Nucleus accumbens (tissue), 56 donors: ENCODE results near the gene KCNJ2.

Experiments used
- DNase-seq, 56 donors: peaks; one replicate each; lab custom pipeline; 2025; lab: John Stamatoyannopoulos, UW

KCNJ2 gene

DNA sequence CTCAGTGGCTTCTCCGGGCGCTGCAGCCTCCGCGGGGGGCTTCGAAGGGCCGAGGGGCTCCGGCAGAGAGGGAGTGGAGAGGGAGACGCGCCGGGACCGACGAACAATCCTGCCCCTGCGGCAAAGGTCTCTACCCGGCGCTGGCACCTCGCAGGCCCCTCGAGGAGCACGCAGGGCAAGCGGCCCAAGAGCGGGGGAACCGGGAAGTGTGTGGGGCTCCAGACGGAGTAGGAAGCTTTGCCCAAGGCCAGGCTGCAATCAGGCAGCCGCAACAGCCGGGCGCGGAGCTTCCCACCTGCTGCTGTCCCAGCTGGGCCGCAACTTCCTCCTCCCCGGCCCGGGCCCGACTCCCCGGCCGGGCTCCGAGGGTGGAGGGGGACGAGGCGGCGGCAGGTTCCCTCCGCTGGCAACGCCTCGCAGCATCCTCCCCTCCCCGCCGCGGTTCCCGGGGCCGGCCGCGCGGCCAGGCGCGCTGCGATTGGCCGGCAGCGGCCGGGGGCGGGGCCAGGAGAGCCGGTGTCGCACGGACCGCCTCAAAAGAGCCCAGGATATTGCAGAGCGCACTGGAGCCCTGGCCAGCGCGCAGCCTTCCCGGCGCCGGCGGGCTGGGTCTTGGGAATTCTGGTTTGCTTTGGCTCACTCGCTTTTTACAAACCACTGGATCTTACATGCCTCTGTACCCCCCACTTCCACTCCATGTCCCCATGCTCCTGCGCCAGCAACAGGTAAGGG is at the start of gene KCNJ2:
TSS of gene KCNJ2 (plus strand) at position 556 of the 732 bp plus-strand sequence. CDS start 5,508 bp downstream, outside the sequence.
- peak in 54 of 56 donors; percentile 50 to 94 (median 86) for DNase-seq

GRCh38 chr17:70119545-70119944 is 49.8 kb upstream of the KCNJ2 start:
- no peak for DNase-seq

DNA sequence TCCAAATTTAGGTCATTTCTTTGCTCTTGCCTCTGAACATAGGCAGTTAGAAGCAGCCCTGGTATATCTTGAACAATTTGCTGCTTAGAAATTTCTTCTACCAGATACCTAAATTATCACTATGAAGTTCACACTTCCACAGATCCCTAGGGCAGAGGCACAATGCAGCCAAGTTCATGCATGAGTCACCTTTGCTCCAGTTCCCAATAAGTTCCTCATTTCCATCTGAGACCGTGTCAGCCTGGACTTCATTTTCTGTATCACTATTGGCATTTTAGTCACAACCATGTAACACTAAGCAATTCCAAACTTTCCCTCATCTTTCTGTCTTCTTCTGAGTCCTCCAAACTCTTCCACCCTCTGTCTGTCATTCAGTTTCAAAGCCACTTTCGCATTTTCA is 49.3 kb upstream of the KCNJ2 start:
- no peak for DNase-seq

- DNase-seq: no peak
These were observed 48.9 kb upstream of the KCNJ2 start for GRCh38 chr17:70120425-70120824.

GRCh38 chr17:70121126-70121525 is 48.2 kb upstream of the KCNJ2 start:
- DNase-seq: no peak

GRCh38 chr17:70123193-70123592 is 46.1 kb upstream of the KCNJ2 start:
- DNase-seq: no peak

DNA sequence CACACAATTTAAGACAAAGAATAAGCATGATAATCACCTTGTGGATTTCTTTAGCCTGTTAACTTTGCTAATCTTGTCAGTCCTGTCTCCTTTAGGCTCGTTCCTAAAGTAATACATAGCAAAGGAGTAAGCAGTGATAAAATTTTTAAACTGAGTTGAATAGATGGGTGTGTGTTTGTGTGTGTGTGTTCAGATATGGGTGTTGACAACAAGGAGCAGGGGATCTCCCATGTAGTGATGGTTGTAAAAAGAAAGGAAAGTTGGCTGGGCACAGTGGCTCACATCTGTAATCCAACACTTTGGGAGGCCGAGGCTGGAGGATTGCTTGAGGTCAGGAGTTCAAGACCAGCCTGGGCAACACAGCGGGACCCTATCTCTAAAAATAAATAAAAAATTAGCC is 44.6 kb upstream of the KCNJ2 start:
- no peak for DNase-seq

GRCh38 chr17:70127221-70127873 is 42.0 kb upstream of the KCNJ2 start:
- no peak for DNase-seq

GRCh38 chr17:70128727-70129238 is 40.5 kb upstream of the KCNJ2 start:
- DNase-seq: no peak

DNA sequence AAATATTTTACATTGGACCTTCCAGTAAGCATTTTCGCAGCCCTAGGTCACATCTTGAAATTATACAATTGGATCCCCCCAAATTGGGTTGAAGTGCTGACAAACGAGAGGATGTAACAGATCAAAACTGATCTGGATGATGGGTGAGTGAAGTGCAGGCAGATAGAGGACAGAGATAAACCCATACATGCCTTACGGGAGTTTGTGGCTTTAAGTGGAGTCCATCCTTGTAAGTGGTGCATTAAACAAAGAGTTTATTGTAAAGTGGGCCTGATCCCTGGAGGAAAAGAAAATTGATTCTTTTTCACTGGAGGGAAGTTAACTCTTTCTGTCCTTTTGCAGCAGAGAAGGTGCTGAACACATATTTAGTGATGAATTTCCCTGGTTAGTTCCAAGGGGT is 39.0 kb upstream of the KCNJ2 start:
- no peak for DNase-seq

GRCh38 chr17:70132505-70132904 is 36.8 kb upstream of the KCNJ2 start:
- DNase-seq: no peak

GRCh38 chr17:70134042-70134441 is 35.3 kb upstream of the KCNJ2 start:
- no peak for DNase-seq

DNA sequence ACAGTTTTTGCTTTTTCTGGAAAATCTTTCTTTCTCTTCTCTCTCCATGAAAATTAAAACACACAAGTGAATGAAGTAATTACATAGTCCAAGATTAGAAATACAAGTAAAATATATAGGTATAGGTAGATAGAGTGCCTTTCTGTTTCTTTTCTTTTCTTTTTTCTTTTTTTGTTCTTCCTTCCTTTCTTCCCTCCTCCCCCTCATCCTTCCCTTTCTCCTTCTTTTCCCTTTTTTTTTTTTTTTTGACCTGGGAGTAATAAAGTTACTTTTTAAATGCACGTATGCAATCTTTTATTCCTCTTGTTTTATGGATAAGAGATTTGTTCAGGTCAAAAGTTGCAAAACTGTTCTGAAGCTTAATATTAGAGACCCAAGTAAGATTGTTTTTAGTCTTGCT is 34.6 kb upstream of the KCNJ2 start:
- DNase-seq: no peak

DNA sequence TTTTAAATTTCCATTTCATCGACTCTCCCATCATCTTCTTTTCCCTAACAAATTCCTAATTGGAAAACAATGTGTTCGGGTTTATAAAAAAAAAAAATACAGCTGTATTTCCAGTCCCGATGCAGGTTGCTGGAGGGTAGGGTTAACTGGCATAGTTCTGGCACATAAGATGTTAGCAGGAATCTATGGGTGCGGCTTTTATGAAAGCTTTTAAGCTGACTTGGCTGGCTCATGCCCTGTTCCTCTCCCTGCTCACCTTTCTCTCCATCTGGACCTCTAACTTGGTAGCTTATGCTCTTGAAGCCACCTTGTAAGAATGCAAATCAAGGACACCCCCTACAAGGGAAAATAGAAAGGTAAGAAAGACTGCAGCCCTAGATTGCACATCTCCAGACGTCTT is 33.2 kb upstream of the KCNJ2 start:
- DNase-seq: no peak

DNA sequence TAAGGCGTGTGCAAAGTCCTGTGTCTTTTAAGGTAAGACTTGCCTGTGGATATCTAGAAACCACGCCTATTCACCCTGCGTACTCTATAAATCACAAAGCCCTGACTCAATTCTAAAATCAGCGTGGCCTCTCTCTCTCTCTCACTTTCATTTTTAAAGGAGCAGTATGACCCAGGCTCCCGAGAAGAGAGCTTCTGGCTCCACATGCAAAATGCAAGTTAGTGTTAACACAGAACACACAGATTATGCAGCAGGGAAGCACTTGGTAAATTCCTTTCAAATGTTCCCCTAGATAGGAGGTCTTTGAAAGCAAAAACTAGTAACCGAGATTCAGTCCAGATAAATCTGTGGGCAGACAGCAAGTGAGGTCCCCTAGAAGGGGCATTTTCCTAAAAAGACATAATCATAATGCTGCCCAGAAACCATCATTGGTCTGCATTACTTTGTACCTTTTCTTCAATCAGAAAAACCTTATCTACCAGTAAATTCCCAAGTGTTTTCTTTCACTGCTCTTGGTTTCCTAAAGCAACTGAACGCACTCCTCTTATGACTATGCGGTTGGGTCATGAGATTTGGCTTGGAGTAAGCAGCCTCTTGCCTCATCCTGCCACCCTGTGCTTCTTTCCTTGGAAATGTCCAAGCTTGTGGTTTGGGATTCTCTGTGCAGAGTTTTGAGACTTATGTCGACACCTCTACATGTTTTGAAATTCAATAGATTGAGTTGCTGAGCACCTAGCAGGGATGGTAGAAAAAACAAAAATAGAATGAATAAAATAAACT is 31.7 kb upstream of the KCNJ2 start:
- peak in 21 of 56 donors; percentile 1 to 49 (median 6) for DNase-seq

- DNase-seq: no peak
These were observed 31.0 kb upstream of the KCNJ2 start for GRCh38 chr17:70138291-70138865.

GRCh38 chr17:70139449-70139993 is 29.8 kb upstream of the KCNJ2 start:
- DNase-seq: no peak

GRCh38 chr17:70144260-70144846 is 25.0 kb upstream of the KCNJ2 start:
- peak in 2 of 56 donors; percentile 1 to 24 for DNase-seq

- no peak for DNase-seq
These were observed 16.1 kb upstream of the KCNJ2 start for GRCh38 chr17:70153210-70153609.

GRCh38 chr17:70157151-70157550 is 12.2 kb upstream of the KCNJ2 start:
- DNase-seq: peak in 27 of 56 donors; percentile 3 to 62 (median 23)
